GM19238 (cell line): ENCODE measurements around the gene RNF151.
"Not testable (repeated sequence)": the region's sequence is repeated elsewhere in the genome, so short reads cannot be mapped to it uniquely, and the experiment has no call there.

Experiments
- DNase-seq: peaks from one replicate; pipeline ENCODE4 v3.0.0; 2011; ENCODE audit warnings: low spot score; ENCODE audit not compliant: insufficient read length

RNF151 gene

DNA sequence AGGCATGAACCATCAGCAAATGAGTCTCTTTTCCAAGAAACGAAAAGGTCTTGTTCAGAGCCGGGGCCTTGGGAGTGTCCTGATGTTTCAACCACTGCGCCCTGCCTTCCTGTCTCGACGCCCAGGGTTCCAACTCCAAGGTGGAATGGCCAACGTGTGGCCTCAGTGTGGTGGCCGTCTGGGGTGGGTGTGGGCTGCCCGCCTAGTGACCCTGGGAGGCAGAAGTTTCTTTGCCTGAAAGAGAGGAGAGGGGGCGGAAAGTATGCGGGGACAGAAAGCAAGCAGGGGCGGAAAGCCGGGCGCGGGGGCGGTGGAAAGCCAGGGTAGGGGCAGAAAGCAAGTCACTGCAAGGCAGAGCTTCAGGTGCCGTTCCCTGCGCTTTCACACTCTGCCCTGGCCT lies 27.7 kb upstream of the RNF151 start:
- no peak for DNase-seq

DNA sequence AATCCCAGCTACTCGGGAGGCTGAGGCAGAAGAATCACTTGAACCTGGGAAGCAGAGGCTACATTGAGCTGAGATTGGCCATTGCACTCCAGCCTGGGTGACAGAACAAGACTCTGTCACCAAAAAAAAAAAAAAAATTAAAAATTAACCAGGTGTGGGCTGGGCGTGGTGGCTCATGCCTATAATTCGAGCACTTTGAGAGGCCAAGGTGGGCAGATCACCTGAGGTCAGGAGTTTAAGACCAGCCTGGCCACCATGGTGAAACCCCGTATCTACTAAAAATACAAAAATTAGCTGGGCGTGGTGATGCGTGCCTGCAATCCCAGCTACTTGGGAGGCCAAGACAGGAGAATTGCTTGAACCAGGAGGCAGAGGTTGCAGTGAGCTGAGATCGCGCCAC lies 26.8 kb upstream of the RNF151 start:
- DNase-seq, result not testable (repeated sequence)

DNA sequence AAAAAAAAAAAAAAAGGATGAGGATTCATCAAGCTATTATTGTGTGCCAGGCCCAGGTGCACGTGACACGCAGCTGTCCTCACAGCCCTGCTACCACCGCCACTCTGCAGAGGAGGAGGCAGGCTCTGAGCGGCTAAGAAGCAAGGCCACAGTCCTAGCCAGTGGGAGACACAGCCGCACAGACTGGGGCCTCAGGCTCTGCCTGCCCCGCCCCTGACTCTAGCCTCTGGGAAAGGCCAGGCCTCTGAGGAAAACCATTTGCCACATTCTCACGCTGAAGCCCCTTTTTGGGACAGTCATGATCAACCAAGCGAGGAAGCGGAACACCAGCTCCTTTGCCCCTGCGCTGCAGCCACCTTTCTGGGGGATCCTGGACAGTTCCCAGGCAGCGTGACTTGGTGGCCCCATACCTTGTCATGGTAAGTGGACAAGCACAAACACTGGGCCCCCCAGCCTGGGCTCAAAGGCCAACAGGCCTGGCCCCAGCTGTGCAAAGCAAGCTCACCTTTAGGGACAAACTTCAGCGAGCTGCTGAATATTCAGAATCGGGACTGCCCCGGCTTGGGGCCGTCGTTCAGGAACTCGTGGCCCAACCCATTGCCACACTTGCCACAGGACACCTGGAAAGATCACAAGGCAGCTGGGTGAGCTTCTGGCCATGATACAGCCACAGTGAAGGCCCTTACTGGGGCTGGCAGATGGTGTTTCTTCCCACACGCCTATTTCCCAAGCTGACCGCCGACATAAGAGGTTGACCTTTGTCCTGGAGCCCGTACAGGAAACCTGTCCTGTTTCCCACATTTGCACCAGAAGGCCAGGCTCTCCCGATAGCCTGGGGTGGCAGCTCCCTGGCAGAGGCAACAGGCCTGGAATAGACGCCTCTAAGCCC lies 26.1 kb upstream of the RNF151 start:
- DNase-seq, result no peak

DNA sequence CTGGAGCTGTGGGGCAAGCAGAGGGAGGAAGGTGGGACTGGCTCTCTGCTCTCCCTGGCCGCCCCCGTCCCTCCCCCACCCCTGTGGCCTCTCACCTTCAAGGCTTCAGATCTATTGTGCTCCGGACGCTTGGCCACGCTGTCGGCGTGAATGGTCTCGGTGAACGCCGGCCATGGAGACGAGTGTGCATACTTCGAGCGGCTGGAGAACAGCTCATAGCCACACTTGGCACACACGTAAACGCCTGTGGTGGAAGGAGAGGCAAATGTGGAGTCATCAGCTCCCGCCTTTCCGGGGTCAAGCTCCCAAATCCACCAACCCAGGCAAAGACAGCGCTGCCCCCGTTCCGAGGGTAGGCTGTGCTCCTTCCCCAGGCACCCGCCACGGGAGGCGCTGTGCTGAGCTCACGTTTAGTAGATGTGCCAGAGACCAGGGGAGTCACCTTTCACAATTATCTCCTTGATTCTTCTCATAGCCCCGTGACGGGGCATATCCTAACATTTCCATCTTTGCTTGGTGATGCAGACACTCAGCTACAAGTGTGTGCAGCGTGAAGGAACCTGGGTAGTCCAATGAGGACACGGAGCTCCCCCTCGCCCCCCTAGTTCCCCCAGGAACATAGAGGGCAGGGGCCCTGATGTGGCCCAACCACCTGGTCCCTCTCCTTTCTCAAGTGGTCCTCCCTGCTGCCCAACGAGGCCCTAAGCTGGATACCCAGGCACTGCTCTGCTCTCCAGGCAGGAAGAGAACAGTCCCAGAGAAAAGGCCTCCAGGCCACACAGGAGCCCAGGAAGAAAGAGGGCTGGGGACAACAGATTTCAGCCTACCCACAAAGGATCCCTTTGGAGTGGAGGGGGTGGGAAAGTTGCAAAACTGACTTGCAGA lies 25.3 kb upstream of the RNF151 start:
- no peak for DNase-seq

DNA sequence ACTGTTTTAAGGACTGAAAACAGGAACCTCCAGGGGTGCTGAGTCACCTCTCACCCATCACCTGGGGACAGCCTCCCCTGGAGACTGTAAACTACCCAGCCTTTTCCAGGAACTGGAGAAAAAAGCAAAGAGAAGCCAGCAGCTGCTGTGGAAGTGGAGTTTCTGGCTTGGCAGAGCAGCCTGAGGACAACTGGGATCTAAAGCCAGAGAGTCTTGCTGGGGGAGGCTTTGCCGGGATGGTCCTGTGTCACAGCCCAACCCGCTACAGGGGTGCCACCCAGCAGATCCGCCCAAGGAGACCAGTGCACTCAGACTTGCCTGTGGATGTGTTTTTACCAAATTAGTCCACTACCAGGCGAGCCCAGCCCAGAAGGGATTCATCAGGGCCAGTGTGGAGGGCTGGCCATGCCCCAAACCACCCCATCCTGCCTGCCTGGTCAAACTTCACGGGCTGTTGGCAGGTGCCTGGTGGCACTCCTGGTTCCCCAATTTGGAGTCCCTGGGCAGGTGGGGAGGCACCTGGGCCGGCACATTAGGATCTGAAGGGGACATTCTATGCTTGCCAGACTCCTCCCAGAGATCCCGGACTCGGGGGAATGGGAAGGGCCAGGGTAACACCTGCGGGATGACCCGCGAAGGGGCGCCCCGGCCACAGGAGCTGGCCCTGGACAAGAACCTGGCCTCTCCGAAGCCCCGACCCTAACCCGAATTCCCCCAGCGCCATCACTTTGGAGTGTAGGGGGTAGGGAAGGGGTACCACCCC lies 24.4 kb upstream of the RNF151 start:
- DNase-seq, result no peak

DNA sequence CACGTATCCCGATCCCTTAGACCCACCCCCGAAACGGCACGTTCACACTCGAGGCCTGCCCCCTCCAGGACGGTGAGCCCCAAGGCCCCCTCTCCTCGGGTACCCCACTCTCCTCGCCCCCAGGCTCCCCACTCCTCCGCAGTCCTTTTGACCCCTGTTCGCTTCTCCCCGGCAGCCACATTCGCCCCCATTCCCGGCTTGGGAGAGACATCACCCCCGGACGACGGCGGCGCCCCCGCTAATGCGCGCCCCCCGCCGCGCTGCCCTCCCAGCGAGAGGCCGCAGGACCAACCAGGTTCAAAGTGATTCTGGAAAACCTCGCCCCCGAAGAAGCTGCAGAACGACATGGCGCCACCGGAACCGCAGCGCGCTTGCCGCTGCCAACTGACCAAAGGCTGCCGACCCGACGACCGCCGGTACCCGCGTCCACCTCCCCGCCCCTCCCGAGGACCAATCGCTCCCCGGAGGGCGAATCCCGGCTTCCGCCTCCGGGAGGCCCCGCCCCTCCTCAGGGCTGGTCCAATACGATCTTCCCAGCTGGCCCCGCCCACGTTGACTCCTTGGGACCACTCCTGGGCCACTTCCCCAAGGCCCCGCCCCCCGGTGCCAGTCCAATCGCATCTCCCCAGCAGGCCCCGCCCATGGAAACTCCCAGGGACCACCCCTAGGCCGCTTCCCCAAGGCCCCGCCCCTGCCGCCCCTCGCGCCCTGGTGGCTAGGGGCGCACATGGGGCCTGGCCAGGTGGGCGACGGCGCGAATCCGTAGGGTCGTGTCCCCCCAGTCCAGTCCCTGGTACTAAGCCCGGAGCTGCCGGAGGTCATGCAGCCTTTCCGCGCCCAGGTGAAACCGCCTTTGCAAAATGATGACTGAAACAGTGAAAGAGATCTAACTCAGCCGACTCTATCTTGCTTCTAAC lies 23.6 kb upstream of the RNF151 start, which contains the start of gene MSRB1:
MSRB1 (minus strand) TSS at position 390 of the 917 bp plus-strand sequence; CDS start at position 347, 43 bp downstream.
- peak; percentile 100 for DNase-seq

DNA sequence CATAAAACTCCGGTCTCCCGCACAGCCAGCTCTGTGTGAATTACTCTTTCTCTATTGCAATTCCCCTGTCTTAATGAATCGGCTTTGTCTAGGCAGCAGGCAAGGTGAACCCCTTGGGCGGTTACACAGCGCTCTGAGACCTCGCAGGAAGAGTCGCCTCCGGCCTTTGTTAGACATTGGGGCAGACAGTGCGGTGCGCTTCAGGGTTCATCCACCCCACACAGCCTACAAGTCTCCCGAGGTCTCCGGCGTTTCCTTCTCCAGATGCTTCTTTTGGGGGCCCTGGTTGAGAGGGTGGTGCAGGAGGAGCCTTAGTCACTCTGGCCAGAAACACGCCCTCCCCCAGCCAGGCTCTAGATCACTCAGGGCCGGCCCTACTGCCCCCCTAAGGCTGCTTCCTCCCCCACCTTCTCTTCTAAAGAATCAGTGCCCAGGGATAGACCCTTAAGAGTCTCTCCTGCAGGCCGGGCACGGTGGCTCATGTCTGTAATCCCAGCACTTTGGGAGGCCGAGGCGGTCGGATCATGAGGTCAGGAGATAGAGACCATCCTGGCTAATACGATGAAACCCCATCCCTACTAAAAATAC lies 21.9 kb upstream of the RNF151 start:
- DNase-seq, result no peak

DNA sequence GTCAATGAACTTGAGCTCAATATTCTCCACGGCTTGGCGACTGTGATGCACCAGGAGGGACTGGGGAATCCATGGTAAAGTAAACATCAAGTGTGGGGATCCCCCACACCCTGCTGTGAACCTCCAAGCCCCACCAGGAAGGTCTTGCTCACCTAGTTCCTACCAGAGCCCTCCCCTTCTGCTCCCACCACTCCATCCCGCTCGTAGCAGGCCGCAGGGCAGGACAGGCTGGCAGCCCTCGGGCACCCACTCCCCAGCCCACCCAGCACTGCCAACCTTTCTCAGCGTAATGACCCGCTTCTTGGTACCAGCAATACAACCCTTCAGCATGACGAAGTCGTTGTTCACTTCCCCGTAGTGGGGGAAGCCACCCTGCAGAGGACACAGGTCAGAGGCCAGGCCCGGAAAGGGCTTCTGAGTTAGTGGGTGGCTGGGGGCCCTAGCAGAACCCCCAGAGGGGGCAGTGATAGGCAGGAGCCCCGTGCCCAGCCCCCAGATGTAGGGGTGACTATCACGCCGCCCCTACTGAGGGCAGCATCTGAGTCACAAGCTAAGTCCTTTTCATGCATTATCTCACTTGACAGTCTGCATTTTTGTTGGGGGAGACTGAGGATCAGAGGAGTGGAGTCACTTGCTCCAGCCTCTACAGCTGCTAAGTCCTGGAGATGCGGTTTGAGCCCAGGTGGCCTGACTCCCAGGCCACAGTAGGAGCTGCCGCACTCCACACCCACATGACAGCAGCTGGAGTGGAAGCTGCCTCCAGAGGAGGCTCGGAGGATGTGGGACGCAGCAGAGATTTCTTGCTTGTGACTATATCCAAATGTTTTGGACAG lies 20.9 kb upstream of the RNF151 start:
- DNase-seq, result no peak

DNA sequence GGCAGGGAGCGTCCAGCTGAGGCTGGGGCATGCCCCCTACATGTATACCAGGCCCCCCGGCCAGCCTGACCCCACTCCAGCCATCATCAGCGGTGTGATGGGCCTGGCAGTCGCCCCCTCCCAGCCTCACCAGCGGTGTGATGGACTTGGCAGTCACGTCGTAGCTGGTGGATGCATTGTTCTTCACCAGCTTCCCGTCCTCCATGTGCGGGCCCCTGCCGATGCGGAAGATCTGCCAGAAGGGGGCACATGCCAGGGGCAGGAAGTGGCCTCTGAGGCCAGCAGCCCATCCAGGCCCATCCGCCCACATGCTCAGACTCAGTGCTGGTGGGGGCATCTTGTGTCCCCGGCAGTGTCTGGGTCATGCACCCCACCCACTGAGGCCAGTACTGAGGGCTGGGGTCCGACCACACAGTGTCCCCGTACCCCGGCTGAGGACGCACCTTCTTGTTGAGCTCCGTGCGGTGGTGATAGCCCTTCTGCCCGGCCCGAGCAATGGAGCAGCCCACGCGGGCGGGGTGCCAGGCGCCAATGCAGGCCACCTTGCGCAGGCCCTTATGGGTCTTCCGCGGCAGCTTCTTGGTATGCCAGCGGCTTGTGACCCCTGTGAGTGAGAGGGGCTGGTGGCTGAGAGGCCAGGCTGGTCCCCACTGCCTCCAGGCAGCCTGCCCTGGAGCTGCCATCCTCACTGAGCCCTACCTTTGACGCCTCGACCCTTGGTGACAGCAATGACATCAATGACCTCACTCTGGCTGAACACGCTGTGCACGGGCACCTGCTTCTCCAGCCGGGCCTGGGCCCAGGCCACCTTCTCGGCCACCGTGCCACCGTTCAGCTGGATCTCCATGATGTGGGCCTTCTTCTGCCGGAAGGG lies 19.9 kb upstream of the RNF151 start:
- no peak for DNase-seq

DNA sequence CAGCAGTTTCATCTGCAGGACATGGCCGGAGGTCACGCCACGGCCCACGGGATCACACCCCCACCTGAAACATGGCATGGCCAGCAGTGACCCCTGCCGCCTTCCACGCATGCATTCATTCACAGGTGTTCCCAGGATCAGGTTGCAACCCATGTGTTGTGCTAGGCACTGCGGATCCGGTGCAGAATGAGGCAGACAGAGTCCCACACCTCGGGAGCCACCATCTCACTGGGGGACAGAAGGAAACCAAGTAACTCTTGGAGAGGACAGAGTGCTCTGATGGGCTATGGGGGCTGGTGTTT lies 19.3 kb upstream of the RNF151 start:
- DNase-seq, result no peak

DNA sequence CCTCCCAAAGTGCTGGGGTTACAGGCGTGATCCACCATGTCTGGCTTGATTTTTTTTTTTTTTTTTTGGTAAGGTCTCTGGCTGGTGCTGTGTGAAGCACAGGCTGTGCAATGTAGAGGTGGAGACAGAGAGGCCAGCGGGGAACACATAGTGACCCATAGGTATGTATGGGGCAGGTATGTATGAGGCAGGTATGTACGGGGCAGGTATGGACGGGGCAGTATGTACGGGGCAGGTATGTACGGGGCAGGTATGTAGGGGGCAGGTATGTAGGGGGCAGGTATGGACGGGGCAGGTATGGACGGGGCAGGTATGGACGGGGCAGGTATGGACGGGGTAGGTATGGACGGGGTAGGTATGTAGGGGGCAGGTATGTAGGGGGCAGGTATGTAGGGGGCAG lies 17.1 kb upstream of the RNF151 start:
- no peak for DNase-seq

DNA sequence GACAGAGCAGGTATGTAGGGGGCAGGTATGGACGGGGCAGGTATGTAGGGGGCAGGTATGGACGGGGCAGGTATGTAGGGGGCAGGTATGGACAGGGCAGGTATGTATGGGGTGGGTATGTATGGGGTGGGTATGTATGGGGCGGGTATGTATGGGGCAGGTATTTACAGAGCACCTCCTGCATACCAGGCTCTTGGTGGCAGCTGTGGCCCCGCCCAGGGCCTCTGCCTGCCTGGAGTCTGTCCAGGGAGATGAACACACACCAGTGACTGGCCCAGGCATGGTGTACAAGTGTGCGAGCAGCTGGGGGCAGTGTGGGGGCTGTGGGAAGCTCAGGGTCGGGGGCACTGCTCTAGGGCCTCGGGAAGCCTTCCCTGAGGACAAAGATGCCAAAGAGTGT lies 16.6 kb upstream of the RNF151 start:
- DNase-seq, result no peak

DNA sequence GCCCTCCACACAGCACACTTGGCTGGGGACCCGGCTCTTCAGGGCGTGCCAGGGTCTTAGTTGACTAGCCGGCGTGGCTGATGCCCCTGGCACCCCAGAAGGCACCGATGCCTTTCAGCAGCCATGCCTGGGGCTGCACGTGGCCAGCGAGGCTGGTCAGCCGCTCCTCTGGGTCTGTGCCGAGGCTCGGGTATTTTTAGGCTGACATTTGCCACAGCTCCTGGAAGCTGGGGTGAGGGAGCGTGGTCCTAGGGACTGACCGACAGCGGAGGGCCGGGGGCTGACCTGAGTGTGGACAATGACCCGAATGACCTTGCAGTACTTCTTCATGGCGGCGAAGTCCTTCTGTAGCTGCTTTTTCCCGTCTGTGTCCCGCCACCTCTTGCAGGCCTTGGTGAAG lies 16.1 kb upstream of the RNF151 start:
- no peak for DNase-seq

DNA sequence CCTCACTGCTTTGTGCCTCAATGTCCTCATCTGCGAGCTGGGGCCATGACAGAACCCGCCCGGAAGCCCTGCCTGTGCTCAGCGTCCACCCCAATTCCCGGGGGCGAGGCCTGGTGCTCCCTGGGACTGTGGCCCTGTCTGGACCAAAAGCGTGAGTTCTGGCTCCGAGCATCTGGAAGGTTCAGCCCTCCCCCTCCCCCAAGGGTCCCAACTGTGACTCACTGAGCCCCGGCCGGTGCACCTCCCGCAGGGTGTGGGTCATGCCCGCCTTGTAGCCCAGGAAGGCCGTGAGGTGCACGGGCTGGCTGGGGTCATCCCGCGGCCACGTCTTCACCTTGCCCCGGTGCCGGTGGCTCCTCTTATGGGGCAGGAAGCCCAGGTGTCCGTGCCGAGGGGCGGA lies 12.9 kb upstream of the RNF151 start:
- DNase-seq, result no peak

DNA sequence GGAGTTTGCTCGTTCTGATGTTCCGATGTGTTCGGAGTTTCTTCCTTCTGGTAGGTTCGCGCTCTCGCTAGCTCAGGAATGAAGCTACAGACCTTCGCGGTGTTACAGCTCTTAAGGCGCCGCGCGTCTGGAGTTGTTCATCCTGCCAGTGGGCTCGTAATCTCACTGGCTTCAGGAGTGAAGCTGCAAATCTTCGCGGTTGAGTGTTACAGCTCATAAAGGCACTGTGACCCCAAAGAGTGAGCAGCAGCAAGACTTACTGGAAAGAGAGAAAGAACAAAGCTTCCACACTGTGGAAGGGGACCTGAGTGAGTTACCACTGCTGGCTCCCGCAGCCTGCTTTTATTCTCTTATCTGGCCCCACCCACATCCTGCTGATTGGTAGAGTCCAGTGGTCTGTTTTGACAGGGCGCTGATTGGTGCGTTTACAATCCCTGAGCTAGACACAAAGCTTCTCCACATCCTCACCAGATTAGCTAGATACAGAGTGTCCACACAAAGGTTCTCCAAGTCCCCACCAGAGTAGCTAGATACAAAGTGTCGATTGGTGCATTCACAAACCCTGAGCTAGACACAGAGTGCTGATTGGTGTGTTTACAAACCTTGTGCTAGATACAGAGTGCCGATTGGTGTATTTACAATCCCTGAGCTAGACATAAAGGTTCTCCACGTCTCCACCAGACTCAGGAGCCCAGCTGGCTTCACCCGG lies 9.1 kb upstream of the RNF151 start:
- not testable (repeated sequence) for DNase-seq

DNA sequence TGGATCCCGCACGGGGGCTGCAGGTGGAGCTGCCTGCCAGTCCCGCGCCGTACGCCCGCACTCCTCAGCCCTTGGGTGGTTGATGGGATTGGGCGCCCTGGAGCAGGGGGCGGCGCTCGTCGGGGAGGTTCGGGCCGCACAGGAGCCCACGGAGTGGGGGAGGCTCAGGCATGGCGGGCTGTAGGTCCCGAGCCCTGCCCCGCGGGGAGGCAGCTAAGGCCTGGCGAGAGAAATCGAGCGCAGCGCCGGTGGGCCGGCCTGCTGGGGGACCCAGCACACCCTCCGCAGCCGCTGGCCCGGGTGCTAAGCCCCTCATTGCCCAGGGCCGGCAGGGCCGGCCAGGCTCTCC lies 8.5 kb upstream of the RNF151 start:
- DNase-seq, result not testable (repeated sequence)

DNA sequence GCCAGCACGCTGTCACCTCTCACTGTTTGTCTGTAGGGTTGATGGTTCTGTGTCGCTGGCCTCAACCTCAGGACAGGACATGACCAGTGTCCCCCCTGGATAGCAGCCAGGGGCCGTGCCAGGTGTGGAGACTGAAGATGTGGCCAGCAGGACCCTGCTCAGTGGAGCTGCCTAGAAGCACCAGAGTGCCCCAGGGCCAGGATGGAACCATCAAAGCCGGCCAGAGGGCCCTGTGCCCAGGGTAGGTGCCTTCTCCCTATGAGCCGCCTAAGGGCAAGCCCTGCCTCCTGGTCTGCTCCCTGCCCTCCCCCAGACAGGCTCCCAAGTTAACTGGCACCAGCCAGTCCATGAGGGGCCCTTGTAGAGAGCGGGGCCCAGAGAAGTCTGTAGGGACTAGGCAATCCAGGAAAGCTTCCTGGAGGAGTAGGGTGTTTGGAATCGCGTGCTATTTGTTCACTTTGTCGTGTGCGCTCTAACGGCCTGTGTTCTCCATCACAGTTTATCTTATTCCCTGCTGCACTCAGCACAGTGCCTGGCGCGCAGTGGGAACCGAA lies 7.9 kb upstream of the RNF151 start:
- no peak for DNase-seq
